A549 (cell line): ENCODE measurements around the gene WBP11.

Experiments used
- CTCF ChIP-seq: fragments of >200 bp; sonication (Bioruptor Twin); formaldehyde crosslinking; IDR thresholded peaks from 3 replicates; pipeline ENCODE4 v1.5.1; 2016
- EHF ChIP-seq: fragments of 250-450 bp; sonication (Bioruptor Pico); IDR thresholded peaks from 2 replicates; pipeline ENCODE4 v1.5.0; 2020; ENCODE audit warnings: mild to moderate bottlenecking
- POLR2A ChIP-seq: IDR thresholded peaks from 2 replicates; pipeline ENCODE4 v1.6.1; 2012; ENCODE audit warnings: mild to moderate bottlenecking, low read length

- TF ChIP-seq POLR2A, result peak; percentile 80
- TF ChIP-seq EHF, result no peak
- TF ChIP-seq CTCF, result no peak
These were observed at the start of gene WBP11, which contains the start of gene C12orf60 for GRCh38 chr12:14803011-14803829.
